GM19455 (cell line): ENCODE data around the gene SKA2.
"Not testable (repeated sequence)": the region's sequence is repeated elsewhere in the genome, so short reads cannot be mapped to it uniquely, and the experiment has no call there.

Experiments
- ATAC-seq: cut with Tn5 transposase; IDR thresholded peaks from one replicate; pipeline ENCODE4 v1.9.1; 2021; ENCODE audit not compliant: unreplicated experiment

The SKA2 gene

DNA sequence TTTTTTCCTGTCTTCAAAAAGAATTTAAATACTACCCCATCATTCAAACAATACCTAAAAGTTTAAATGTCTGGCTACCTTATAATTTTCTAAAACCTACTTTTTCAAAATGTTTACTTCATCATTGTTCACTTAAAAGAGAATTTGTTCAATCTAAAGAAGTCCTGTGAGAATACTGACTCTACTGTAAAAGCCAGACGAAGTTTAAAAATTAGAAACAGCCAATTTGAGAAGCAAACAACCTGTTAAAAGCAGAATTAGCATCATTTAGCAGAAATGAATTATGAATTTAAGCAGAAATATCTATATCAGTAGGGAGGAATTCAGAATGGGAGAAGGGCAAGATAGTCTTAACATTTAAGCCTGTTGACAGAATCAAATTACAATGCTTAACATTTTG lies 2.1 kb downstream of the SKA2 start:
- no peak for ATAC-seq

DNA sequence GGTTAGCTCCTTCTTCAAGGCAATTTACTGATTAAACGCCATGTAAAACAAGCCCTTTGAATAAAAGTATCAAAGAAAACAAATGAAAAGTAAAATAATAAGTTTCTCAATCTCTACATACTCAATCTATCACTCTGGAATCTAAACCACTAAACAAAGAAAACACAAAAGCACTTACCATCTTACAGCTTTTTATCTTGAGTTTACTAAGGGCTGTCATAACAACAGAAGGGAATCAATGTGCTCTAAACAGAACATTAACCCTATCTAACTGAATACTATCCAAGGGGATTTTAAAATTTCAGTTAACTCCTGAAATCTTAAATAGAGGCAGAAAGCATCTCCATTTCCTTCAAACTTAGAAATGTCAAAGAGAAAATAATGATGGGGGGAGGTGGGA lies 3.4 kb downstream of the SKA2 start:
- no peak for ATAC-seq

GRCh38 chr17:59151006-59151405 lies 4.0 kb downstream of the SKA2 start:
- no peak for ATAC-seq

GRCh38 chr17:59149841-59150511 lies 5.0 kb downstream of the SKA2 start:
- no peak for ATAC-seq

DNA sequence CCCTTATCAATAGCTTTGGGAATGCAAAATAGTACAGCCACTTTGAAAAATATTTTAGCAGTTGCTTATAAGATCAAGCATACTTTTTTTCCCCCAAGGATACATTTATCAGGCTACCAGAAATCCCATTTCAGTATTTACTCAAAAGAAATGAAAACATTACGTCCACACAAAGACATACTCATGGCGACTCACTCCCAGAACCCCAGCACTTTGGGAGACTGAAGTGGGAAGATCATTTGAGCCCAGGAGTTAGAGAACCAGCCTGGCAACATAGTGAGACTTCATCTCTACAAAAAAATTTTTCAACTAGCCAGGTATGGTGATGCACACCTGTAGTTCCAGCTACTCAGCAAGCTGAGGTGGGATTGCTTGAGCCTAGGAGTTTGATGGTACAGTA lies 5.9 kb downstream of the SKA2 start:
- no peak for ATAC-seq

DNA sequence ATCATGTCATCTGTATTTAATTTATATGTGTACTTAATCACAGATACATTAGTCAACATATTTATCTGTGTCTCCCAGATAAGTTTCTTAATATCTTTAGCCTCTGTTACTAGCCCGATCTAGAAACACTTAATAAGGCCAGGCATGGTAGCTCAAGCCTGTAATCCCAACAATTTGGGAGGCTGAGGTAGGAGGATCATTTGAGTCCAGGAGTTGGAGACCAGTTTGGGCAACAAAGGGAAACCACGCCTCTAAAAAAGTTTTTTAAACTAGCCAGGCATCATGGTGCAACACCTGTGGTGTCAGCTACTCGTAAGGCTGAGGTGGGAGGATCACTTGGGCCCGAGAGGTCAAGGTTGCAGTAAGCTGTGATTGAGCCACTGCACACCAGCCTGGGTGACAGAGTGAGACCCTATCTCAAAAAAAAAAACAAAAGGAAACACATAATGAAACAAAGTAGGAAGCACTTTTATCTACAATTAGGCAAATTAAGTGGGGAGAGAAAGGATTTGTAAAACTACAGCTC lies 9.4 kb downstream of the SKA2 start:
- no peak for ATAC-seq

GRCh38 chr17:59141860-59142259 lies 13.1 kb downstream of the SKA2 start:
- no peak for ATAC-seq

- ATAC-seq: no peak
Observed at GRCh38 chr17:59139939-59140338, 15.0 kb downstream of the SKA2 start.

DNA sequence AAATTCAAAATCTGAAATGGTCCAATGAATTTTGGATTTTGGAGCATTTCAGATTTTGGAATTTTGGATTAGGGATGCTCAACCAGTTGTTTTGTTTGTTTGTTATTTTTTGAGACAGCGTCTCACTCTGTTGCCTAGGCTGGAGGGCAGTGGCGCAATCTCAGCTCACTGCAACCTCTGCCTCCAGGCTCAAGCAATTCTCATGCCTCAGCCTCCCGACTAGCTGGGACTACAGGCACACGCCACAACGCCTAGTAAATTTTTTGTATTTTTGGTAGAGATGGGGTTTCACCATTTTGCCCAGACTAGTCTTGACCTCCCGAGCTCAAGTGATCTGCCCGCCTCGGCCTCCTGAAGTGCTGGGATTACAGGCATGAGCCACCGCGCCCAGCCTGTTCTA lies 16.6 kb downstream of the SKA2 start:
- ATAC-seq: not testable (repeated sequence)

- no peak for ATAC-seq
Observed at GRCh38 chr17:59131131-59131530, 23.9 kb downstream of the SKA2 start.

DNA sequence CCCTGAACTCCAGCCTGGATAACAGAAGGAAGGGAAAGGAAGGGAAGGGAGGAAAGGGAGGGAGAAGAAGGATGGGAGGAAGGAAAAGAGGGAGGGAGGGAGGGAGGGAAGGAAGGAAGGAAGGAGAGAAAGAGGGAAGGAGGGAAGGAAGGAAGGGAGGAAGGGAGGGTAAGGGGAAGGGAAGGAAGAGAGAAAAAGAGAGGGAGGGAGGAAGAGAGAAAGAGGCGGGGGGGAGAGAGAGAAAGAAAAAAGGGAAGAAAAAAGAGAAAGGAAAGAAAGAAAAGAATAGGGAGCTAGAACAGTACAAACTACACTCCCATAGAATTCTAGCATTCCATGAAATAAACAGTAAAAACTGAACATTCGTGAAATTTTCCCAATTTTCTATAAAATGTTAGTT lies 25.2 kb downstream of the SKA2 start:
- no peak for ATAC-seq

DNA sequence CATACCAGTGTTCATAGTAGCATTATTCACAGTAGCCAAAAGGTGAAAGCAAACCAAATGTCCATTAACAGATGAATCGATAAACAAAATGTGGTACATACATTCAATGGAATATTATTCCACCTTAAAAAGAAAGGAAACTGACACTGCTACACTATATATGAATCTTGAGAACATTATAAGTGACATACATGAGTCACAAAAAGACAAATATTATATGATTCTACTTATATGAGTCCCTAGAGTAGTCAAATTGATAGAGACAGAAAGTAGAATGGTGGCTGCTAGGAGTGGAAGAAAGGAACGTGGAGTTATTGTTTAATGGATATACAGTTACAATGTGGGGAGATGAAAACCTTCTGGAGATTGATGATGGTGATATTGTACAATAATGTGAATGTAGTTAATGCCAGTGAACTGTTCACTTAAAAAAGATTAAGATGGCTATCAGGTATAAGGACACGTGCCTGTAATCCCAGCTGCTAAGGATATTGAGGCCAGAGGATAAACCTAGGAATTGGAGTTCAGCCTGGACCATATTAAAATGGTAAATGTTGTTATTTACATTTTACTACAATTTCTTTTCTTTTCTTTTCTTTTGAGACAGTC lies 28.1 kb downstream of the SKA2 start:
- ATAC-seq: no peak

GRCh38 chr17:59124665-59125064 lies 30.3 kb downstream of the SKA2 start:
- ATAC-seq: no peak

DNA sequence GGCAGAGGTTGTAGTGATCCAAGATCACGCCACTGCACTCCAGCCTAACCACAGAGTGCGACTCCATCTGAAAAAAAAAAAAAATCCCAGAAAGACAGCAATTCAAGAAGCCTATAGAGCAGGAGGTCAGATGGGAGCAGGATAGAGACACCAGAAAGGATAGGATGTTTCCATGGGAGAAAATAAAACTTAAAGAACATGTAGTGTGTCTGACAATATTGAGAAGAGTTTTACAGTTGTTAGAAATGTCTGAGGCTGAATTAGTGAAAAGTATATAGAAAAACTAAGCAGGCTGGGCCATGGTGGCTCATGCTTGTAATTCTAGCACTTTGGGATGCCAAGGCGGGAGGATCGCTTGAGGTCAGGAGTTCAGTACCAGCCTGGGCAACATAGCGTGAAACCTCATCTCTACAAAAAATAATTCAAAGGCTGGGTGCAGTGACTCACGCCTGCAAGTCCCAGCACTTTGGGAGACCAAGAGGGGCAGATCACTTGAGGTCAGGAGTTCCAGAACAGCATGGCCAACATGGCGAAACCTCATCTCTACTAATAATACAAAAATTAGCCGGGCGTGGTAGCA lies 33.0 kb downstream of the SKA2 start:
- ATAC-seq: no peak

GRCh38 chr17:59115474-59115873 lies 39.5 kb downstream of the SKA2 start:
- ATAC-seq: no peak

- ATAC-seq: no peak
Observed at GRCh38 chr17:59111539-59111938, 43.4 kb downstream of the SKA2 start.

DNA sequence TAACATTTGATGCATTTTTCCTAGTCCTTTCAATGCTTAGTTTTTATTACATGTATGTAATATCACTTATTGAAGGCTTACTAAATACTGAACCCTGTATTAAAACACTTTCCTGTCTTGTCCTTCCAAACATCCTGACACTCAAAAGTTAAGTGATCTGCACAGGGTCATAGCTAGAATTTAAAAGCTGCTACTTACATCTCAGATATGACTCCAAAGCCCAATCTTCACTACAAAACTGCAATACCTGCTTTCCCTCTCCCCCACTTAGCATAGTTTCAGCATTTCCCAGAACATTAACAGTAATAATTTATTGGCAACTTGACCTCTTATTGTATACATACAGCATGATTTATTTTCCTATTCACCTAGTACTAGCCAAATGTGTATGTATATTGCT lies 44.0 kb downstream of the SKA2 start:
- ATAC-seq: no peak

- no peak for ATAC-seq
Observed at GRCh38 chr17:59108400-59109102, 46.4 kb downstream of the SKA2 start.

DNA sequence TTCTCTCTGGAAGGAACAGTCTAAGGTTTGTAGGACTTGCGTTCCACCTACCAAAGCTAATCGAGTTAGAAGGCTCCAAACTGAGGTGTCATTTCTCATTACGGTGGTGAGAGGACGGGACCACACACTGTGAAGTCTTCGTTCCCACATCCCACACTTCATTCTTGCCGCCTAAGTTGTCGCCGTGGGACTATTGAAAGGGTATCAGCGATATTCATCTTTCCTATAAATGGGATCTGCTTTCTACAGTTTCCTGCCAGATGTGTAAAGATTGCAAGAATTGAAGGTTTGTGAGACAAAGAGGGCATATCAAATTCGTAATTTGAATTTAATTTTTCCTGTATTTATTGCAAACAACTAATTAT lies 47.7 kb downstream of the SKA2 start:
- ATAC-seq: no peak

DNA sequence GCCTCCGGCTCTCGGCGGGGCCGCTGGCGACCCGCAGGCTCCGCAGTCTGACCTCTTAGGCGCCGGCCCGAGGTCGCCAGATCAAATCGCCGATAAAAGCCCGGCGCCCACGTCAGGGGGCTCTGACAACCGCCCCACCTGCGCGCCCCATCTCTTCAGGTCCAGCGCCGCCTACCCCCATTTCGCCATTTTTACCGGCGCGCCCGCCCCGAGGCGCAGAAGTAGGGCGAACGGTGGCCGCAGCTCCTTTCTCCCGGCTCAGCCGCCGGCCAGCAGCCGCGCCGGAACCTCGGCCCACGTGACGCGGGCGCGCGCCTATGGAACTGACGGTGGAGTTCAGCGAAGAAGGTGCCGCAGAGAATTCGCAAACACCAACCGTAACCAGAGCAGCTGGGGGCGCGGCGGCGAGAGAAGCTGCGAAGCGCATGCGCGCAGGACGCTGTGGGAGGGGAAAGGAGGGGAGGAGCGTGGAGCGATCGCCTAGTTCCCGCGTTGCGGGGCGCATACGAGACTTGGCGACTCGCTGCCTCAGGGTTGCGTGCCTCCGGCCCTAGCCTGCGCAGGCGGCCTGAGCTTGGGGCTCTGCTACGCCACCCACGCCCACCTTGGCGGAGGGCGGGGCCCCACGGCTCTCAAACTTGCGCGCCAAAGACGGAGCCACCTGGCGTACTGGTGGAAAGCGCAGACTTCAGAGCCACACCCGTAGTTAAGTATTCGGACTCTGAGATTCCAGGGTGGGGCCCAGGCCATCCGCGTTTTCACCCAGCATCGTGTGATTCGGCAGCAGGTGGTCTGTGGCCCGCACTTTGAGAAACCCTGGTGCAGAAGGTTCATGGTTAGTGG lies 48.3 kb downstream of the SKA2 start, which contains the start of gene TRIM37:
TSS of gene TRIM37 (minus strand) at position 418 of the 843 bp plus-strand sequence. CDS start 419 bp downstream, outside the sequence.
- ATAC-seq: peak; percentile 89
